Neural cell (in vitro differentiated cells): ENCODE data around the gene NCKAP1. TPM values are rescaled to one million over a fixed set of nuclear protein-coding genes. Genes with fewer than 3 reads are reported as not detected.

ENCODE experiments used
- H2AFZ ChIP-seq: fragments of 200-600, 300-800 bp; sonication (generic), shearing (Covaris generic); 2 replicates; pipeline ENCODE4 v1.6.0; 2014; ENCODE audit warnings: low read depth, mild to moderate bottlenecking, antibody characterized with exemption, low read length, moderate library complexity
- H3F3A ChIP-seq: fragments of 200-600 bp; shearing (Covaris generic); 2 replicates; pipeline ENCODE4 v1.6.1; 2016; ENCODE audit warnings: mild to moderate bottlenecking, moderate library complexity, mixed read lengths, antibody characterized with exemption, low read length; ENCODE audit not compliant: insufficient read depth, poor library complexity, severe bottlenecking
- H3K27ac ChIP-seq: fragments of 200-600, 300-800 bp; sonication (generic), shearing (Covaris generic); 2 replicates; pipeline ENCODE4 v1.5.1; 2014; ENCODE audit warnings: mild to moderate bottlenecking, low read length, moderate library complexity
- H3K27me3 ChIP-seq: fragments of 300-800, 200-600 bp; sonication (generic), shearing (Covaris generic); 2 replicates; pipeline ENCODE4 v1.6.0; 2014; ENCODE audit warnings: mild to moderate bottlenecking, low read depth, low read length, moderate library complexity; ENCODE audit not compliant: insufficient read depth
- H3K36me3 ChIP-seq: fragments of 300-800, 200-600 bp; sonication (generic), shearing (Covaris generic); 2 replicates; pipeline ENCODE4 v1.5.1; 2014; ENCODE audit warnings: mild to moderate bottlenecking, antibody characterized with exemption, low read length, moderate library complexity; ENCODE audit not compliant: insufficient read depth
- H3K4me2 ChIP-seq: fragments of 300-800, 200-600 bp; sonication (generic), shearing (Covaris generic); 2 replicates; pipeline ENCODE4 v1.6.0; 2014; ENCODE audit warnings: mild to moderate bottlenecking, low read length
- H3K4me3 ChIP-seq: fragments of 300-800, 200-600 bp; sonication (generic), shearing (Covaris generic); 2 replicates; pipeline ENCODE4 v1.5.1; 2014; ENCODE audit warnings: mild to moderate bottlenecking, low read length, moderate library complexity
- H3K79me2 ChIP-seq: fragments of 200-600 bp; shearing (Covaris generic); replicated peaks from 2 replicates; pipeline ENCODE4 v1.6.0; 2014; ENCODE audit warnings: mild to moderate bottlenecking, low read length, moderate library complexity; ENCODE audit not compliant: insufficient read depth
- H3K9ac ChIP-seq: fragments of 300-800, 200-600 bp; sonication (generic), shearing (Covaris generic); 2 replicates; pipeline ENCODE4 v1.6.1; 2016; ENCODE audit warnings: mild to moderate bottlenecking, low read length, mixed read lengths
- H3K9me2 ChIP-seq: fragments of 200-600 bp; shearing (Covaris generic); 2 replicates; pipeline ENCODE4 v1.6.1; 2016; ENCODE audit warnings: mild to moderate bottlenecking, low read length, mixed read lengths; ENCODE audit not compliant: insufficient read depth
- H3K9me3 ChIP-seq: fragments of 200-600, 300-800 bp; sonication (generic), shearing (Covaris generic); 2 replicates; pipeline ENCODE4 v1.6.1; 2016; ENCODE audit warnings: mild to moderate bottlenecking, mixed run types, low read length, moderate library complexity, mixed read lengths
- H4K20me1 ChIP-seq: fragments of 200-600 bp; shearing (Covaris generic); 2 replicates; pipeline ENCODE4 v1.6.1; 2016; ENCODE audit warnings: mild to moderate bottlenecking, mixed run types; ENCODE audit not compliant: insufficient read depth
- EP300 ChIP-seq: fragments of 450-650 bp; conservative IDR thresholded peaks from 2 replicates; pipeline ENCODE4 v1.6.1; 2014; ENCODE audit warnings: antibody characterized with exemption, mild to moderate bottlenecking, moderate library complexity; ENCODE audit not compliant: poor library complexity, severe bottlenecking
- EZH2 ChIP-seq: fragments of 200-600, 300-800 bp; shearing (Covaris generic), sonication (generic); IDR thresholded peaks from 2 replicates; pipeline ENCODE4 v1.6.1; 2014; ENCODE audit warnings: antibody characterized with exemption, low read length, borderline replicate concordance, mild to moderate bottlenecking; ENCODE audit not compliant: insufficient read depth, poor library complexity, severe bottlenecking
- MXI1 ChIP-seq: fragments of 450-650 bp; conservative IDR thresholded peaks from 2 replicates; pipeline ENCODE4 v1.6.1; 2014; ENCODE audit warnings: antibody characterized with exemption, mild to moderate bottlenecking; ENCODE audit not compliant: poor library complexity, severe bottlenecking
- POLR2AphosphoS5 ChIP-seq: IDR thresholded peaks from 2 replicates; pipeline ENCODE4 v1.6.1; 2012
- RAD21 ChIP-seq: fragments of 450-650 bp; conservative IDR thresholded peaks from 2 replicates; pipeline ENCODE4 v1.6.1; 2014; ENCODE audit warnings: antibody characterized with exemption, mild to moderate bottlenecking, moderate library complexity
- SMC3 ChIP-seq: fragments of 450-650 bp; conservative IDR thresholded peaks from 2 replicates; pipeline ENCODE4 v1.6.1; 2014; ENCODE audit warnings: antibody characterized with exemption, mild to moderate bottlenecking, moderate library complexity; ENCODE audit not compliant: poor library complexity
- TAF1 ChIP-seq: IDR thresholded peaks from 2 replicates; pipeline ENCODE4 v1.6.1; 2012; ENCODE audit warnings: low read depth
- polyA plus RNA-seq: library from polyadenylated mRNA; depleted of rRNA; stranded (reverse); fragments of >200 nt; gene quantifications from 2 replicates; pipeline ENCODE4 v1.2.3, GENCODE V29; 2014
- TF ChIP-seq, protein P1 (sequence below): IDR thresholded peaks from 2 replicates; pipeline ENCODE4 v1.6.1; 2012; ENCODE audit warnings: borderline replicate concordance
- TF ChIP-seq, protein P2 (sequence below): fragments of 450-650 bp; IDR thresholded peaks from 2 replicates; pipeline ENCODE4 v1.5.1; 2014; ENCODE audit warnings: antibody characterized with exemption, mild to moderate bottlenecking, moderate library complexity; ENCODE audit not compliant: poor library complexity, severe bottlenecking

Gene NCKAP1
- polyA plus RNA-seq, 1 donor from 2014 or later = 124 TPM

DNA sequence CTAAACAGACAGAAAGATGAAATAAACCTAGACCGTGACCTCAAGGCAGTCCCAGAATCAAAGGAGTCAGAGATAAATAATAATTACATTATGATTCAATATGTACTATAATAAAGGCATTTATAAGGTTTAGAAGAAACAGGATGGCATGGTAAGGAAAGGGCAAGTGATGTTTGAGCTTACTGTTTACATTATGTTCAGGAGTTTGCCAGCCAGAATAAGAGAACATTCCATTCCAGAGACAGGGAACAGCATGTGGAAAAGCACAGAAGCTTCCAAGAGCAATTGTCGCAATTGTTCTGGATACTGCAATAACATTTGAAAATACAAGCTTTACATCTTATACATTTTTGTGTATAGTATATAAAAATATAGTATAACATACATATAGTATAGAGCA is 121.8 kb downstream of the NCKAP1 start:
- Histone ChIP-seq H3K27ac (no peak overlapping the region), H3K4me3 (no peak overlapping the region), H3K27me3 (no peaks in the 10 kb centered on the region), H4K20me1 (no peaks in the 10 kb centered on the region), H3K4me2 (no peak overlapping the region), H3F3A (no peaks in the 10 kb centered on the region), H3K79me2 (no peaks in the 10 kb centered on the region), H3K9me2 (no peaks in the 10 kb centered on the region), H2AFZ (no peak overlapping the region), H3K9me3 (no peaks in the 10 kb centered on the region), H3K36me3 (peaks cover 5% of the 10 kb centered on the region), H3K9ac (no peak overlapping the region)
- TF ChIP-seq EZH2 = no peak
- TF ChIP-seq, protein P1, sequence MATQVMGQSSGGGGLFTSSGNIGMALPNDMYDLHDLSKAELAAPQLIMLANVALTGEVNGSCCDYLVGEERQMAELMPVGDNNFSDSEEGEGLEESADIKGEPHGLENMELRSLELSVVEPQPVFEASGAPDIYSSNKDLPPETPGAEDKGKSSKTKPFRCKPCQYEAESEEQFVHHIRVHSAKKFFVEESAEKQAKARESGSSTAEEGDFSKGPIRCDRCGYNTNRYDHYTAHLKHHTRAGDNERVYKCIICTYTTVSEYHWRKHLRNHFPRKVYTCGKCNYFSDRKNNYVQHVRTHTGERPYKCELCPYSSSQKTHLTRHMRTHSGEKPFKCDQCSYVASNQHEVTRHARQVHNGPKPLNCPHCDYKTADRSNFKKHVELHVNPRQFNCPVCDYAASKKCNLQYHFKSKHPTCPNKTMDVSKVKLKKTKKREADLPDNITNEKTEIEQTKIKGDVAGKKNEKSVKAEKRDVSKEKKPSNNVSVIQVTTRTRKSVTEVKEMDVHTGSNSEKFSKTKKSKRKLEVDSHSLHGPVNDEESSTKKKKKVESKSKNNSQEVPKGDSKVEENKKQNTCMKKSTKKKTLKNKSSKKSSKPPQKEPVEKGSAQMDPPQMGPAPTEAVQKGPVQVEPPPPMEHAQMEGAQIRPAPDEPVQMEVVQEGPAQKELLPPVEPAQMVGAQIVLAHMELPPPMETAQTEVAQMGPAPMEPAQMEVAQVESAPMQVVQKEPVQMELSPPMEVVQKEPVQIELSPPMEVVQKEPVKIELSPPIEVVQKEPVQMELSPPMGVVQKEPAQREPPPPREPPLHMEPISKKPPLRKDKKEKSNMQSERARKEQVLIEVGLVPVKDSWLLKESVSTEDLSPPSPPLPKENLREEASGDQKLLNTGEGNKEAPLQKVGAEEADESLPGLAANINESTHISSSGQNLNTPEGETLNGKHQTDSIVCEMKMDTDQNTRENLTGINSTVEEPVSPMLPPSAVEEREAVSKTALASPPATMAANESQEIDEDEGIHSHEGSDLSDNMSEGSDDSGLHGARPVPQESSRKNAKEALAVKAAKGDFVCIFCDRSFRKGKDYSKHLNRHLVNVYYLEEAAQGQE = no peak
- TF ChIP-seq MXI1 = no peak
- TF ChIP-seq TAF1 = no peak
- TF ChIP-seq SMC3 = no peak

DNA sequence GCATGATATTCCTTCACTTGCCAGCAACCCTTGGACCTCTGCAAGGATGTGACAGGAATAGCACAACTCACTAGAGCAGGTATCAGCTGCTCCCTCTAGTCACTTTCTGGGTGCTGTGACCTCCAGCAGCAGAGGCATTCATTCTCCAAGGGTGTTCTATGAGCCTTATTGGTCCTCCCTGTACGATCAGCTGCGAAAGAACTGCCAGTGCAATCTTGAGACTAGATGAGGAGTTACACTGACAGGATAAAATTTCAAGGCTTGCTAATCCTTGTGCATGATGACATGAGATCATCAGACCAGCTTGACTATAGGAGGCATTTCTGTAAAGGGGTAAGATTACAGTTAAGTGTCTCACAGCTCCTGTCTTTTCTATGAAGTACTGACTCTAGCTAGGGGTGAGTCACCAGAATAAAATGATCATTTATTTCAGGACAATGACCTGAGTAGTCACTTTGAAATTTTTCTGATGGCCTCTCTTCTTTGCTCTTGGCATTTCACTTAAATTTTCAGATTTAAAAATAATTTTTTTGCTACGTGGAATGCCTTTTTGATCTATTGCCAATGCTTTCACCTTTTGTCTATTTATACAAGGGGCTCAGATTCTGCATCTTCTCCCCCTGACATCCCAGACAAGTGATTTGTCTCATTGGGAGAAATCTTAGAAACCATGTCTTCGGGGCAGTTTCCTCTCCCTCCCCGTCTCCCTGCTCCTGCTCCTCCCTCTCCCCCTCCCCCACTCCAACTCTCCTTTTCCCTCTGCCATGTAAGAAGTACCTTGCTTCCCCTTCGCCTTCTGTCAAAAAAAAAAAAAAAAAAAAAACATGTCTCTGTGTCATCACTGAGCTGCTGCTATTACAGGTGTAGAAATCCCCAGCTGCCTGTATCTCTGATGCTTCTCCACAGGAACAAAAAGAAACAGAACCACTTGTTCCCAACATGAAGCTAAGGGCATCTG is 122.6 kb downstream of the NCKAP1 start:
- Histone ChIP-seq H3K27me3 (no peaks in the 10 kb centered on the region), H3K36me3 (peaks cover 5% of the 10 kb centered on the region), H3K4me2 (no peak overlapping the region), H4K20me1 (no peaks in the 10 kb centered on the region), H3K9ac (no peak overlapping the region), H3F3A (no peaks in the 10 kb centered on the region), H2AFZ (no peak overlapping the region), H3K27ac (no peak overlapping the region), H3K4me3 (no peak overlapping the region), H3K9me3 (no peaks in the 10 kb centered on the region), H3K9me2 (no peaks in the 10 kb centered on the region), H3K79me2 (no peaks in the 10 kb centered on the region)
- TF ChIP-seq, protein P1 = no peak
- TF ChIP-seq EZH2 (no peak), EP300 (no peak), MXI1 (no peak), POLR2AphosphoS5 (no peak), RAD21 (no peak), SMC3 (no peak), TAF1 (no peak)
- TF ChIP-seq, protein P2, sequence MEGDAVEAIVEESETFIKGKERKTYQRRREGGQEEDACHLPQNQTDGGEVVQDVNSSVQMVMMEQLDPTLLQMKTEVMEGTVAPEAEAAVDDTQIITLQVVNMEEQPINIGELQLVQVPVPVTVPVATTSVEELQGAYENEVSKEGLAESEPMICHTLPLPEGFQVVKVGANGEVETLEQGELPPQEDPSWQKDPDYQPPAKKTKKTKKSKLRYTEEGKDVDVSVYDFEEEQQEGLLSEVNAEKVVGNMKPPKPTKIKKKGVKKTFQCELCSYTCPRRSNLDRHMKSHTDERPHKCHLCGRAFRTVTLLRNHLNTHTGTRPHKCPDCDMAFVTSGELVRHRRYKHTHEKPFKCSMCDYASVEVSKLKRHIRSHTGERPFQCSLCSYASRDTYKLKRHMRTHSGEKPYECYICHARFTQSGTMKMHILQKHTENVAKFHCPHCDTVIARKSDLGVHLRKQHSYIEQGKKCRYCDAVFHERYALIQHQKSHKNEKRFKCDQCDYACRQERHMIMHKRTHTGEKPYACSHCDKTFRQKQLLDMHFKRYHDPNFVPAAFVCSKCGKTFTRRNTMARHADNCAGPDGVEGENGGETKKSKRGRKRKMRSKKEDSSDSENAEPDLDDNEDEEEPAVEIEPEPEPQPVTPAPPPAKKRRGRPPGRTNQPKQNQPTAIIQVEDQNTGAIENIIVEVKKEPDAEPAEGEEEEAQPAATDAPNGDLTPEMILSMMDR = no peak
